KG1 (cell line): Measurements from ENCODE around the gene WNT10A.
"Not testable (repeated sequence)": the region's sequence is repeated elsewhere in the genome, so short reads cannot be mapped to it uniquely, and the experiment has no call there.

Source experiments
- DNase-seq: peaks from one replicate; lab custom pipeline; 2025; lab: John Stamatoyannopoulos, UW

Gene WNT10A

GRCh38 chr2:218880102-218880858, at the start of gene WNT10A:
Gene WNT10A (plus strand): TSS chr2:218880852. CDS start chr2:218880996, 144 bp downstream.
- DNase-seq: no peak

GRCh38 chr2:218831378-218831990, 49.2 kb upstream of the WNT10A start, which contains the start of gene PRKAG3:
Gene PRKAG3 (minus strand): TSS chr2:218831803.
- DNase-seq: no peak

- no peak for DNase-seq
These were observed 48.6 kb upstream of the WNT10A start for GRCh38 chr2:218832081-218832480.

- no peak for DNase-seq
These were observed 48.1 kb upstream of the WNT10A start for GRCh38 chr2:218832520-218832919.

GRCh38 chr2:218833023-218833609, 47.5 kb upstream of the WNT10A start:
- no peak for DNase-seq

- no peak for DNase-seq
These were observed 46.0 kb upstream of the WNT10A start for GRCh38 chr2:218834685-218835084.

- DNase-seq: no peak
These were observed 43.2 kb upstream of the WNT10A start for GRCh38 chr2:218837495-218837894.

- no peak for DNase-seq
These were observed 41.2 kb upstream of the WNT10A start for GRCh38 chr2:218839430-218839829.

- DNase-seq: no peak
These were observed 40.8 kb upstream of the WNT10A start for GRCh38 chr2:218839888-218840287.

GRCh38 chr2:218844334-218844733, 36.3 kb upstream of the WNT10A start:
- not testable (repeated sequence) for DNase-seq

- DNase-seq: not testable (repeated sequence)
These were observed 33.7 kb upstream of the WNT10A start for GRCh38 chr2:218846963-218847362.

- DNase-seq: no peak
These were observed 30.9 kb upstream of the WNT10A start for GRCh38 chr2:218849721-218850120.

- DNase-seq: no peak
These were observed 29.9 kb upstream of the WNT10A start for GRCh38 chr2:218850796-218851195.

- DNase-seq: no peak
These were observed 29.4 kb upstream of the WNT10A start for GRCh38 chr2:218851286-218851685.

- peak; percentile 38 for DNase-seq
These were observed 27.6 kb upstream of the WNT10A start for GRCh38 chr2:218852911-218853667.

- DNase-seq: no peak
These were observed 26.9 kb upstream of the WNT10A start for GRCh38 chr2:218853766-218854165.

GRCh38 chr2:218854860-218855259, 25.8 kb upstream of the WNT10A start:
- no peak for DNase-seq

- DNase-seq: no peak
These were observed 25.1 kb upstream of the WNT10A start for GRCh38 chr2:218855305-218856166.

GRCh38 chr2:218856167-218856895, 24.3 kb upstream of the WNT10A start:
- no peak for DNase-seq

- no peak for DNase-seq
These were observed 23.8 kb upstream of the WNT10A start for GRCh38 chr2:218856896-218857243.
